ENCODE data around the gene RASGRF1. TPM values are rescaled to one million over a fixed set of nuclear protein-coding genes. Genes with fewer than 3 reads are reported as not detected.

Gene RASGRF1
- total and polyA plus RNA-seq, 2 experiments from 2014 or later: 0.05 to 0.24 TPM

- Mint-ChIP-seq H3K27me3 (ENCODE audit: insufficient read depth, low read depth, poor library complexity) (peaks cover 9% of the 10 kb centered on the region), H3K4me1 (peaks cover 12% of the 10 kb centered on the region), H3K27ac (no peak overlapping the region), H3K36me3 (ENCODE audit: low read depth) (no peaks in the 10 kb centered on the region), H3K4me3 (no peak overlapping the region), H3K9me3 (no peaks in the 10 kb centered on the region)
- Histone ChIP-seq H3F3A (replicated peaks; ENCODE audit: low read depth) (no peaks in the 10 kb centered on the region), H3K27me3 (ENCODE audit: insufficient read depth) (0 out of 2 replicates have a peak, but pooled peaks cover 5% of the 10 kb centered on the region), H4K20me1 (replicated peaks; ENCODE audit: insufficient read depth) (no peaks in the 10 kb centered on the region), H3K4me2 (no peak overlapping the region), H3K9me2 (ENCODE audit: insufficient read depth) (no peaks in the 10 kb centered on the region), H3K79me2 (replicated peaks; ENCODE audit: insufficient read depth) (no peaks in the 10 kb centered on the region), H3K4me3 (no peak overlapping the region), H3K4me1 (ENCODE audit: insufficient read depth) (no peaks in the 10 kb centered on the region), H3K36me3 (ENCODE audit: insufficient read depth) (no peaks in the 10 kb centered on the region), H2AFZ (no peak overlapping the region), H3K27ac (ENCODE audit: low read depth) (no peak overlapping the region)
- no peak for TF ChIP-seq ZNF462 (CRISPR knock-in tag; IDR thresholded peaks at IDR 0.05)
- ATAC-seq (no peak), DNase-seq (ENCODE audit: low spot score) (no peak)
Observed at GRCh38 chr15:78983146-78983918, 107.2 kb downstream of the RASGRF1 start.

- ATAC-seq (no peak), DNase-seq (ENCODE audit: low spot score) (no peak)
- no peaks in the 10 kb centered on the region for H3K4me1 ChIP-seq (ENCODE audit: insufficient read depth)
- Mint-ChIP-seq H3K4me3 (no peak overlapping the region), H3K36me3 (ENCODE audit: low read depth) (no peaks in the 10 kb centered on the region), H3K27me3 (ENCODE audit: insufficient read depth, low read depth, poor library complexity) (peaks cover 11% of the 10 kb centered on the region), H3K27ac (no peak overlapping the region), H3K9me3 (no peaks in the 10 kb centered on the region), H3K4me1 (peaks cover 14% of the 10 kb centered on the region)
- no peaks in the 10 kb centered on the region for H3K36me3 ChIP-seq (ENCODE audit: insufficient read depth)
- no peaks in the 10 kb centered on the region for H4K20me1 ChIP-seq (replicated peaks; ENCODE audit: insufficient read depth)
- no peaks in the 10 kb centered on the region for H3F3A ChIP-seq (replicated peaks; ENCODE audit: low read depth)
- no peaks in the 10 kb centered on the region for H3K9me2 ChIP-seq (ENCODE audit: insufficient read depth)
- no peak overlapping the region for H2AFZ ChIP-seq
- no peaks in the 10 kb centered on the region for H3K79me2 ChIP-seq (replicated peaks; ENCODE audit: insufficient read depth)
- H3K4me2 ChIP-seq: no peak overlapping the region
- no peak overlapping the region for H3K27ac ChIP-seq (ENCODE audit: low read depth)
- H3K4me3 ChIP-seq: no peak overlapping the region
- H3K27me3 ChIP-seq (ENCODE audit: insufficient read depth): 0 out of 2 replicates have a peak, but pooled peaks cover 5% of the 10 kb centered on the region
- TF ChIP-seq ZNF114 (CRISPR knock-in tag; IDR thresholded peaks at IDR 0.05) (no peak), EZH2phosphoT487 (IDR thresholded peaks at IDR 0.05; ENCODE audit: unreplicated experiment) (no peak), ZNF462 (CRISPR knock-in tag; IDR thresholded peaks at IDR 0.05) (no peak), CREB1 (CRISPR knock-in tag; IDR thresholded peaks at IDR 0.05; ENCODE audit: low read depth) (no peak), STAT1 (IDR thresholded peaks at IDR 0.05; ENCODE audit: unreplicated experiment) (no peak)
Observed at GRCh38 chr15:78982736-78983135, 107.8 kb downstream of the RASGRF1 start.

Measured in GM23338 (cell line).